ENCODE data around the gene TRIM16.
"Not testable (repeated sequence)": the region's sequence is repeated elsewhere in the genome, so short reads cannot be mapped to it uniquely, and the experiment has no call there.

Gene TRIM16

GRCh38 chr17:15590844-15591243 is 93.3 kb downstream of the TRIM16 start:
- Histone ChIP-seq H3K27me3 (peaks cover 38% of the 10 kb centered on the region), H3K4me1 (ENCODE audit: control insufficient read depth in 1 of 2, insufficient read depth in 1 of 2, low read depth in 1 of 2, low read length in 1 of 2) (peaks cover 22 to 52% of the 10 kb centered on the region in 2 experiments)
- not testable (repeated sequence) for H3K4me3 ChIP-seq (ENCODE audit: low read depth in 1 of 2, low read length in 1 of 2); H3K27ac ChIP-seq; H3K9me3 ChIP-seq; H3K36me3 ChIP-seq

DNA sequence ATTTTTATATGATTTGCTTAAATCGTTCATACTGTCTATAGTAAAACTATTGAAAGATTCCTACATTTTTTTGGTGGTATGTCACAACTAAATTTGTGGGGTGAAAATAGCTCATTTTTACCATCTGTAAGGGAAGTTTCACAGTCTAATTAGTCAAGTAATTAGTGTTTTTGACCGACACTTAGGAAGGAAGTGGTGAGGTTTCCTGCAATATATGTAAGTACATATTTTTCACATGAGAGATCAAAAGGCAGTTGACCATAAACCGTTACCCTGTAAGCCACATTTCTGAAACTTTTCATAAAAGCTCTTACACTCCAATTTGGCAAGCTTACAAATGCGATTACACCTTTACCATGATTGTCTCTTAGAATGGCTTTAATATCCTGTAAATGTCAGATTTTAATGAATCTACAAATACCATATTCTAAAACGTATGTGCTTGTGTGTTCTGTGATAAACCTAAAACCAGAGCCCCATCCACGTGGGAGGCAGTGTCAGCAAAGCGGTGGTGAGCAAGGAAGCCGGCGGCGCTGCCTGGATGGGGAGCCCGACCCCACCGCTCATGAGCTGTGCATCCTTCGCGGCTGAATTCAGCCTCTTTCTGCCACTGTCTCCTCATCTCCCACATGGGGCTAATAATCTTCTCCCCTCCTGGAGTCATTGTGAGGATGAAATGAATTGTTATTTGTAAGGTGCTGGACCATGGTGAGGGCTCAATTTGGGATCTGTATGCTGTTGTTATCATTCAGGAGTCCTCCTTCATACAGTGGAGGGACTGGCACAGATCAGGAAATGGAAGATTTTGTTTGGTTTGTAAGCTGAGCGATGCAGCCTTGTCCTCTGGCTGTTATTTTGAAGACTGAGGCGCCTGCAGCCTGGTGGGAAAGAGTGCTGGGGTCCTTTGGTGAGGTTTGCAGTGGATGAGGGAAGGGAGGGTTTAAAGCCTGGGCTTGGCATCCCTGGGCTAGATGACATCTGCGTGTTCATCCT is 94.3 kb downstream of the TRIM16 start:
- Histone ChIP-seq H3K4me1 (ENCODE audit: control insufficient read depth in 1 of 2, insufficient read depth in 1 of 2, low read depth in 1 of 2, low read length in 1 of 2) (peaks cover 22 to 52% of the 10 kb centered on the region in 2 experiments), H3K27me3 (peaks cover 41% of the 10 kb centered on the region)
- H3K27ac ChIP-seq; H3K9me3 ChIP-seq; H3K36me3 ChIP-seq; H3K4me3 ChIP-seq (ENCODE audit: low read depth in 1 of 2, low read length in 1 of 2): not testable (repeated sequence)

GRCh38 chr17:15588017-15588416 is 96.1 kb downstream of the TRIM16 start:
- not testable (repeated sequence) for H3K9me3 ChIP-seq; H3K27ac ChIP-seq; H3K4me3 ChIP-seq (ENCODE audit: low read depth in 1 of 2, low read length in 1 of 2); H3K36me3 ChIP-seq
- Histone ChIP-seq H3K4me1 (ENCODE audit: control insufficient read depth in 1 of 2, insufficient read depth in 1 of 2, low read depth in 1 of 2, low read length in 1 of 2) (peaks cover 17 to 41% of the 10 kb centered on the region in 2 experiments), H3K27me3 (peaks cover 41% of the 10 kb centered on the region)

- not testable (repeated sequence) for H3K36me3 ChIP-seq; H3K27ac ChIP-seq; H3K4me3 ChIP-seq (ENCODE audit: low read depth in 1 of 2, low read length in 1 of 2); H3K4me1 ChIP-seq (ENCODE audit: control insufficient read depth in 1 of 2, insufficient read depth in 1 of 2, low read depth in 1 of 2, low read length in 1 of 2); H3K9me3 ChIP-seq
- peaks cover 19% of the 10 kb centered on the region for H3K27me3 ChIP-seq
These were observed 100.8 kb downstream of the TRIM16 start for GRCh38 chr17:15583313-15583712.

- H3K9me3 ChIP-seq; H3K4me1 ChIP-seq (ENCODE audit: control insufficient read depth in 1 of 2, insufficient read depth in 1 of 2, low read depth in 1 of 2, low read length in 1 of 2); H3K36me3 ChIP-seq; H3K27me3 ChIP-seq; H3K4me3 ChIP-seq (ENCODE audit: low read depth in 1 of 2, low read length in 1 of 2); H3K27ac ChIP-seq: not testable (repeated sequence)
These were observed 102.6 kb downstream of the TRIM16 start for GRCh38 chr17:15581462-15581861.

Measured in neutrophil (primary cell).